Mesendoderm (in vitro differentiated cells): ENCODE data around the gene LRRC58.

Experiments used
- DNase-seq: peaks from one replicate; pipeline ENCODE4 v3.0.0; 2013
- H2AK5ac ChIP-seq: 2 replicates; pipeline ENCODE4 v1.6.1; 2013; ENCODE audit warnings: low read length, inconsistent platforms
- H2BK120ac ChIP-seq: 2 replicates; pipeline ENCODE4 v1.6.1; 2013; ENCODE audit warnings: low read depth, mild to moderate bottlenecking, low read length, moderate library complexity, mixed read lengths
- H2BK15ac ChIP-seq: replicated peaks from 2 replicates; pipeline ENCODE4 v1.6.1; 2013; ENCODE audit warnings: low read depth, mild to moderate bottlenecking, moderate library complexity
- H2BK5ac ChIP-seq: 2 replicates; pipeline ENCODE4 v1.6.1; 2013; ENCODE audit warnings: low read length, inconsistent platforms
- H3K18ac ChIP-seq: 2 replicates; pipeline ENCODE4 v1.6.1; 2013; ENCODE audit warnings: mild to moderate bottlenecking, low read length, mixed read lengths
- H3K23ac ChIP-seq: one replicate; pipeline ENCODE4 v1.6.1; 2013; ENCODE audit warnings: low read length
- H3K27ac ChIP-seq: 2 replicates; pipeline ENCODE4 v1.5.1; 2013; ENCODE audit warnings: low read depth, mild to moderate bottlenecking, inconsistent platforms, low read length, moderate library complexity
- H3K27me3 ChIP-seq: 2 replicates; pipeline ENCODE4 v1.6.1; 2013; ENCODE audit warnings: low read length, control low read depth, mild to moderate bottlenecking, inconsistent platforms; ENCODE audit not compliant: insufficient read depth, poor library complexity
- H3K36me3 ChIP-seq: 2 replicates; pipeline ENCODE4 v1.6.1; 2013; ENCODE audit warnings: low read length, inconsistent platforms; ENCODE audit not compliant: control insufficient read depth, insufficient read depth
- H3K4ac ChIP-seq: one replicate; pipeline ENCODE4 v1.6.1; 2013; ENCODE audit warnings: low read depth, mild to moderate bottlenecking, low read length, moderate library complexity
- H3K4me1 ChIP-seq: 2 replicates; pipeline ENCODE4 v1.6.1; 2013; ENCODE audit warnings: low read depth, low read length, inconsistent platforms; ENCODE audit not compliant: control insufficient read depth
- H3K4me2 ChIP-seq: 2 replicates; pipeline ENCODE4 v1.6.1; 2013; ENCODE audit warnings: low read length
- H3K4me3 ChIP-seq: 2 replicates; pipeline ENCODE4 v1.5.1; 2013; ENCODE audit warnings: mild to moderate bottlenecking, low read length
- H3K56ac ChIP-seq: one replicate; pipeline ENCODE4 v1.6.1; 2013; ENCODE audit warnings: low read length
- H3K79me1 ChIP-seq: 2 replicates; pipeline ENCODE4 v1.6.1; 2013; ENCODE audit warnings: low read length, inconsistent platforms
- H3K79me2 ChIP-seq: 2 replicates; pipeline ENCODE4 v1.6.1; 2013; ENCODE audit warnings: mild to moderate bottlenecking, low read length; ENCODE audit not compliant: control insufficient read depth, insufficient read depth
- H3K9ac ChIP-seq: 2 replicates; pipeline ENCODE4 v1.6.1; 2013; ENCODE audit warnings: low read length, inconsistent platforms
- H4K5ac ChIP-seq: one replicate; pipeline ENCODE4 v1.6.1; 2013; ENCODE audit warnings: low read length
- H4K8ac ChIP-seq: one replicate; pipeline ENCODE4 v1.6.1; 2013; ENCODE audit warnings: low read depth, mild to moderate bottlenecking, control low read depth, low read length, moderate library complexity
- WGBS: extraction: QIAGEN DNeasy Blood & Tissue Kit; methylation state at CpG from one replicate; pipeline ENCODE4 v1.1.7; 2013; ENCODE audit warnings: low lambda C conversion rate, missing lambda C conversion rate; ENCODE audit not compliant: insufficient coverage; ENCODE audit errors: extremely low coverage; 5-methylcytosine and 5-hydroxymethylcytosine counted together

LRRC58 gene

GRCh38 chr3:120275618-120276017 is 73.5 kb downstream of the LRRC58 start:
- no peak for DNase-seq
- Histone ChIP-seq H3K4me3 (no peak overlapping the region), H2BK5ac (no peak overlapping the region), H3K27ac (no peak overlapping the region), H3K79me2 (no peaks in the 10 kb centered on the region), H3K4me1 (no peaks in the 10 kb centered on the region), H3K27me3 (no peaks in the 10 kb centered on the region), H3K18ac (no peak overlapping the region), H3K4ac (no peak overlapping the region), H3K9ac (no peak overlapping the region), H3K23ac (no peak overlapping the region), H2BK120ac (no peak overlapping the region), H3K36me3 (no peaks in the 10 kb centered on the region), H3K4me2 (no peak overlapping the region), H2BK15ac (no peak overlapping the region), H2AK5ac (no peak overlapping the region), H3K56ac (no peak overlapping the region), H4K5ac (no peak overlapping the region), H3K79me1 (no peaks in the 10 kb centered on the region), H4K8ac (no peak overlapping the region)
- WGBS, result no CpG with 5 or more reads among the region's 4 CpGs

GRCh38 chr3:120274739-120275167 is 74.4 kb downstream of the LRRC58 start:
- H3K4me1 ChIP-seq, result no peaks in the 10 kb centered on the region
- no peak overlapping the region for H2AK5ac ChIP-seq
- no peak overlapping the region for H3K4me2 ChIP-seq
- no peaks in the 10 kb centered on the region for H3K36me3 ChIP-seq
- no peak overlapping the region for H4K8ac ChIP-seq
- H2BK120ac ChIP-seq, result no peak overlapping the region
- no peak overlapping the region for H3K9ac ChIP-seq
- no peak overlapping the region for H3K56ac ChIP-seq
- H3K27me3 ChIP-seq, result no peaks in the 10 kb centered on the region
- H3K79me1 ChIP-seq, result no peaks in the 10 kb centered on the region
- no peak overlapping the region for H3K4ac ChIP-seq
- no peak overlapping the region for H3K27ac ChIP-seq
- no peak overlapping the region for H3K18ac ChIP-seq
- no peaks in the 10 kb centered on the region for H3K79me2 ChIP-seq
- H2BK5ac ChIP-seq, result no peak overlapping the region
- no peak for DNase-seq
- no peak overlapping the region for H3K4me3 ChIP-seq
- no CpG with 5 or more reads among the region's 5 CpGs for WGBS
- H2BK15ac ChIP-seq, result no peak overlapping the region
- H3K23ac ChIP-seq, result no peak overlapping the region
- no peak overlapping the region for H4K5ac ChIP-seq
